HepG2 (cell line): ENCODE data around the gene CCDC144A. TPM values are rescaled to one million over a fixed set of nuclear protein-coding genes. Genes with fewer than 3 reads are reported as not detected.
A peak's percentile ranks its signal among the peaks of the same experiment; 100 is the strongest.

Experiments used
- ATF6 ChIP-seq: sonication (generic); formaldehyde crosslinking; conservative IDR thresholded peaks from 2 replicates; pipeline ENCODE4 v1.4.0; 2020; ENCODE audit warnings: missing genetic modification reagents
- FOXP1 ChIP-seq, 2 experiments: fragments of 450-650 bp in 1 of 2; IDR thresholded peaks; 2 replicates each; pipeline ENCODE4 v1.6.1; 2017 to 2018; ENCODE audit warnings: antibody characterized with exemption in 1 of 2
- IKZF1 ChIP-seq: fragments of 450-650 bp; IDR thresholded peaks from 2 replicates; pipeline ENCODE4 v1.7.1; 2016
- KLF13 ChIP-seq: sonication (generic); formaldehyde crosslinking; IDR thresholded peaks from 2 replicates; pipeline ENCODE4 v1.4.0; 2020; ENCODE audit warnings: mild to moderate bottlenecking, missing genetic modification reagents
- NR2C2 ChIP-seq: sonication (generic); formaldehyde crosslinking; IDR thresholded peaks from 2 replicates; pipeline ENCODE4 v1.4.0; 2020; ENCODE audit warnings: missing genetic modification reagents, mild to moderate bottlenecking, moderate library complexity, borderline replicate concordance
- SNAPC4 ChIP-seq: sonication (generic); formaldehyde crosslinking; IDR thresholded peaks from 2 replicates; pipeline ENCODE4 v1.4.0; 2020; ENCODE audit warnings: mild to moderate bottlenecking, missing genetic modification reagents
- ZBTB1 ChIP-seq: sonication (generic); formaldehyde crosslinking; IDR thresholded peaks from 2 replicates; pipeline ENCODE4 v1.4.0; 2020; ENCODE audit warnings: missing genetic modification reagents, borderline replicate concordance
- ZEB1 ChIP-seq: IDR thresholded peaks from 2 replicates; pipeline ENCODE4 v1.6.1; 2012; ENCODE audit warnings: mild to moderate bottlenecking, low read depth, inconsistent platforms; ENCODE audit not compliant: insufficient replicate concordance
- ZFP37 ChIP-seq: sonication (generic); formaldehyde crosslinking; IDR thresholded peaks from 2 replicates; pipeline ENCODE4 v1.4.0; 2020; ENCODE audit warnings: missing genetic modification reagents, borderline replicate concordance
- ZNF558 ChIP-seq: sonication (generic); formaldehyde crosslinking; IDR thresholded peaks from 2 replicates; pipeline ENCODE4 v1.9.0; 2022; ENCODE audit warnings: mild to moderate bottlenecking, missing genetic modification reagents, borderline replicate concordance
- ZNF646 ChIP-seq: sonication (generic); formaldehyde crosslinking; IDR thresholded peaks from 2 replicates; pipeline ENCODE4 v1.9.0; 2021; ENCODE audit warnings: mild to moderate bottlenecking, missing genetic modification reagents
- ZNF776 ChIP-seq: sonication (generic); formaldehyde crosslinking; IDR thresholded peaks from 2 replicates; pipeline ENCODE4 v1.4.0; 2020; ENCODE audit warnings: mild to moderate bottlenecking, missing genetic modification reagents
- polyA plus RNA-seq, 8 experiments: library from polyadenylated mRNA; depleted of rRNA in 3 of 8; stranded (reverse) in 7 of 8; unstranded in 1 of 8; fragments of >200 nt; fragmentation: Illumina TruSeq in 4 of 8; extraction: Trizol in 4 of 8; gene quantifications; 2 replicates each; pipeline versions ENCODE4 v1.2.1 to v1.2.3, GENCODE V29; 2011 to 2016; ENCODE audit warnings: low read depth in 4 of 8, missing spikeins in 1 of 8, mixed read lengths in 1 of 8; ENCODE audit not compliant: insufficient read depth in 1 of 8
- total RNA-seq, 5 experiments: library from RNA; depleted of rRNA; stranded (reverse); fragments of >200 nt; fragmentation: Illumina TruSeq; extraction: Trizol; gene quantifications; 2 replicates each; pipeline ENCODE4 v1.2.3, GENCODE V29; 2016; ENCODE audit warnings: low read depth in 1 of 5

The CCDC144A gene
- total and polyA plus RNA-seq, 2 of the 13 experiments (the other 11 are each of a cell fraction or from before 2014, with no cell fraction given), result 0.09 TPM; not detected in 1

GRCh38 chr17:16653367-16654041 is 36.5 kb upstream of the CCDC144A start, which contains the start of gene ZNF624 (continued):
- peak; percentile 72; the same call in 1 of the 2 replicates for TF ChIP-seq ZNF776 (CRISPR knock-in tag)
- TF ChIP-seq SNAPC4 (CRISPR knock-in tag), result no peak; the same call in 1 of the 2 replicates
- 0 out of 2 replicates have a peak, but pooled peaks have one; percentile 18 for TF ChIP-seq ZFP37
- TF ChIP-seq ZEB1, result peak; percentile 62
- TF ChIP-seq FOXP1 (IDR thresholded peaks at IDR 0.05), result no peak
- no peak for TF ChIP-seq FOXP1 (CRISPR knock-in tag; IDR thresholded peaks at IDR 0.05)
- TF ChIP-seq ZNF646, result no peak
- no peak for TF ChIP-seq IKZF1
- 0 out of 2 replicates have a peak, but pooled peaks have one; percentile 42 for TF ChIP-seq NR2C2
- no peak for TF ChIP-seq ZBTB1 (CRISPR knock-in tag)
- no peak for TF ChIP-seq ATF6 (CRISPR knock-in tag)
- no peak for TF ChIP-seq KLF13 (CRISPR knock-in tag)
- no peak; the same call in 1 of the 2 replicates for TF ChIP-seq ZNF558 (CRISPR knock-in tag)
